Liver (tissue), 9 donors: ENCODE results near the gene ACOT9. TPM values are rescaled to one million over a fixed set of nuclear protein-coding genes. Genes with fewer than 3 reads are reported as not detected.

Experiments
- DNase-seq: peaks from one replicate; pipeline ENCODE4 v3.0.0-alpha.2; 2017; ENCODE audit warnings: low spot score
- H3K27ac ChIP-seq, 2 donors: one replicate each; pipeline ENCODE4 v1.7.0; 2013; ENCODE audit warnings: inconsistent platforms in 2 of 2, low read length in 2 of 2, control low read depth in 1 of 2, low read depth in 1 of 2, mild to moderate bottlenecking in 1 of 2
- H3K27me3 ChIP-seq, 4 donors: one replicate each; pipeline versions ENCODE4 v1.6.1 to v1.7.0; 2013; ENCODE audit warnings: low read length in 3 of 4, inconsistent platforms in 1 of 4, mild to moderate bottlenecking in 1 of 4, moderate library complexity in 1 of 4; ENCODE audit not compliant: control insufficient read depth in 4 of 4, insufficient read depth in 4 of 4
- H3K36me3 ChIP-seq, 4 donors: one replicate each; pipeline versions ENCODE4 v1.6.1 to v1.7.0; 2013; ENCODE audit warnings: low read length in 3 of 4, mild to moderate bottlenecking in 3 of 4, low read depth in 1 of 4, moderate library complexity in 1 of 4; ENCODE audit not compliant: control insufficient read depth in 4 of 4, insufficient read depth in 3 of 4
- H3K4me1 ChIP-seq, 4 donors: one replicate each; pipeline versions ENCODE4 v1.6.1 to v1.7.0; 2013; ENCODE audit warnings: low read length in 3 of 4, mild to moderate bottlenecking in 3 of 4, moderate library complexity in 1 of 4; ENCODE audit not compliant: control insufficient read depth in 4 of 4, insufficient read depth in 4 of 4
- H3K4me3 ChIP-seq, 3 donors: one replicate each; pipeline versions ENCODE4 v1.6.1 to v1.7.0; 2013; ENCODE audit warnings: low read length in 3 of 3, control low read depth in 1 of 3, low read depth in 1 of 3, mild to moderate bottlenecking in 1 of 3
- H3K9ac ChIP-seq, 2 donors: one replicate each; pipeline ENCODE4 v1.7.0; 2013; ENCODE audit warnings: low read length in 2 of 2, mild to moderate bottlenecking in 2 of 2, moderate library complexity in 2 of 2, control low read depth in 1 of 2, low read depth in 1 of 2
- H3K9me3 ChIP-seq, 4 donors: one replicate each; pipeline versions ENCODE4 v1.6.1 to v1.7.0; 2013; ENCODE audit warnings: low read length in 3 of 4; ENCODE audit not compliant: control insufficient read depth in 4 of 4
- ATF3 ChIP-seq: IDR thresholded peaks from 2 replicates; pipeline ENCODE4 v1.6.1; 2016; ENCODE audit warnings: antibody characterized with exemption
- CTCF ChIP-seq: fragments of 150-350 bp; IDR thresholded peaks from 2 replicates; pipeline ENCODE4 v1.5.1; 2017; ENCODE audit warnings: improper control_type of control experiment, low read depth, low read length; ENCODE audit not compliant: missing input control
- EGR1 ChIP-seq, 2 donors: IDR thresholded peaks; 2 replicates each; pipeline ENCODE4 v1.6.1; 2016 to 2018; ENCODE audit warnings: antibody characterized with exemption in 2 of 2, low read depth in 2 of 2
- FOXA1 ChIP-seq: IDR thresholded peaks from 2 replicates; pipeline ENCODE4 v1.6.1; 2016; ENCODE audit warnings: antibody characterized with exemption
- FOXA2 ChIP-seq: IDR thresholded peaks from 2 replicates; pipeline ENCODE4 v1.6.1; 2016; ENCODE audit warnings: antibody characterized with exemption
- GABPA ChIP-seq, 2 donors: IDR thresholded peaks in 1 of 2; conservative IDR thresholded peaks in 1 of 2; 2 replicates each; pipeline ENCODE4 v1.6.1; 2016; ENCODE audit warnings: antibody characterized with exemption in 2 of 2, mild to moderate bottlenecking in 1 of 2, moderate library complexity in 1 of 2
- HNF4A ChIP-seq, 2 donors: conservative IDR thresholded peaks; 2 replicates each; pipeline ENCODE4 v1.6.1; 2016; ENCODE audit warnings: antibody characterized with exemption in 2 of 2, mild to moderate bottlenecking in 2 of 2
- HNF4G ChIP-seq: IDR thresholded peaks from 2 replicates; pipeline ENCODE4 v1.6.1; 2016; ENCODE audit warnings: antibody characterized with exemption
- JUND ChIP-seq, 2 donors: IDR thresholded peaks; 2 replicates each; pipeline ENCODE4 v1.6.1; 2016; ENCODE audit warnings: antibody characterized with exemption in 2 of 2
- MAX ChIP-seq: IDR thresholded peaks from 2 replicates; pipeline ENCODE4 v1.6.1; 2016; ENCODE audit warnings: antibody characterized with exemption
- NR2F2 ChIP-seq: IDR thresholded peaks from 2 replicates; pipeline ENCODE4 v1.6.1; 2016; ENCODE audit warnings: antibody characterized with exemption
- RAD21 ChIP-seq, 2 donors: IDR thresholded peaks; 2 replicates each; pipeline ENCODE4 v1.6.1; 2016; ENCODE audit warnings: antibody characterized with exemption in 2 of 2, mild to moderate bottlenecking in 2 of 2
- REST ChIP-seq: IDR thresholded peaks from 2 replicates; pipeline ENCODE4 v1.6.1; 2016; ENCODE audit warnings: antibody characterized with exemption, mild to moderate bottlenecking
- RXRA ChIP-seq, 2 donors: IDR thresholded peaks; 2 replicates each; pipeline ENCODE4 v1.6.1; 2017 to 2018; ENCODE audit warnings: antibody characterized with exemption in 2 of 2, mild to moderate bottlenecking in 1 of 2
- SP1 ChIP-seq: IDR thresholded peaks from 2 replicates; pipeline ENCODE4 v1.6.1; 2018; ENCODE audit warnings: antibody characterized with exemption, mild to moderate bottlenecking
- YY1 ChIP-seq: IDR thresholded peaks from 2 replicates; pipeline ENCODE4 v1.6.1; 2016; ENCODE audit warnings: antibody characterized with exemption, mild to moderate bottlenecking
- ZBTB33 ChIP-seq: IDR thresholded peaks from 2 replicates; pipeline ENCODE4 v1.6.1; 2016; ENCODE audit warnings: antibody characterized with exemption
- WGBS: extraction: QIAGEN DNeasy Blood & Tissue Kit; methylation state at CpG from one replicate; pipeline ENCODE4 v1.1.7; 2013; 5-methylcytosine and 5-hydroxymethylcytosine counted together
- polyA plus RNA-seq, 2 donors: library from polyadenylated mRNA; stranded (reverse) in 1 of 2; unstranded in 1 of 2; fragments of 200-250 nt in 1 of 2; fragments of >200 nt in 1 of 2; fragmentation: Nextera tagmentation in 1 of 2; extraction: Ambion mirVana in 1 of 2; gene quantifications; one replicate each; pipeline versions ENCODE4 v1.2.1 to v1.2.3, GENCODE V29; 2013 to 2015
- total RNA-seq, 2 donors: library from RNA; depleted of rRNA; stranded (reverse); fragments of >200 nt; gene quantifications; one replicate each; pipeline ENCODE4 v1.2.3, GENCODE V29; 2014
- donor health status: healthy.
- donor health status: healthy.
- donor health status: healthy.
- donor health status: healthy.
- donor health status: healthy.

ACOT9 gene
- total and polyA plus RNA-seq, 4 donors: 9.3 to 16.3 (median 11.6) TPM

- TF ChIP-seq JUND (IDR thresholded peaks at IDR 0.05) (no peak), GABPA (IDR thresholded peaks at IDR 0.05 in 1 of 2, conservative IDR thresholded peaks at IDR 0.05 in 1 of 2) (no peak), FOXA2 (no peak), HNF4A (conservative IDR thresholded peaks at IDR 0.05) (no peak), NR2F2 (no peak), RAD21 (IDR thresholded peaks at IDR 0.05) (no peak), YY1 (no peak), FOXA1 (no peak), RXRA (IDR thresholded peaks at IDR 0.05) (no peak), ATF3 (no peak), EGR1 (IDR thresholded peaks at IDR 0.05; ENCODE audit: low read depth in 2 of 2) (no peak), SP1 (no peak), MAX (no peak), HNF4G (no peak), ZBTB33 (no peak), REST (no peak)
- H3K4me3 ChIP-seq: no peak overlapping the region
- no peak overlapping the region for H3K27ac ChIP-seq
- no peaks in the 10 kb centered on the region for H3K9me3 ChIP-seq
- no peak for DNase-seq
- H3K27me3 ChIP-seq: no peaks in the 10 kb centered on the region
- H3K9ac ChIP-seq: no peak overlapping the region
- H3K4me1 ChIP-seq: peaks cover 0 to 6% (median 3%) of the 10 kb centered on the region in 4 donors
- WGBS: 86% methylated on average over 11 of the region's 11 CpGs
- H3K36me3 ChIP-seq: peaks cover 2 to 8% (median 4%) of the 10 kb centered on the region in 4 donors
Measured at GRCh38 chrX:23790155-23790497, 47.0 kb upstream of the ACOT9 start.

GRCh38 chrX:23789386-23790154, 46.5 kb upstream of the ACOT9 start:
- WGBS: 90% methylated on average over 8 of the region's 8 CpGs
- Histone ChIP-seq H3K27ac (no peak overlapping the region), H3K36me3 (peaks cover 2 to 9% (median 4%) of the 10 kb centered on the region in 4 donors), H3K27me3 (no peaks in the 10 kb centered on the region), H3K9me3 (no peaks in the 10 kb centered on the region), H3K9ac (no peak overlapping the region), H3K4me3 (no peak overlapping the region), H3K4me1 (peaks cover 0 to 6% (median 3%) of the 10 kb centered on the region in 4 donors)
- no peak for DNase-seq
- TF ChIP-seq ZBTB33 (no peak), NR2F2 (no peak), RAD21 (IDR thresholded peaks at IDR 0.05) (no peak), SP1 (no peak), GABPA (IDR thresholded peaks at IDR 0.05 in 1 of 2, conservative IDR thresholded peaks at IDR 0.05 in 1 of 2) (no peak), CTCF (no peak), REST (no peak), JUND (IDR thresholded peaks at IDR 0.05) (no peak), HNF4G (no peak), FOXA1 (no peak), HNF4A (conservative IDR thresholded peaks at IDR 0.05) (no peak), RXRA (IDR thresholded peaks at IDR 0.05) (no peak), YY1 (no peak)
